Superior temporal gyrus (tissue), 1 donor: Measurements from ENCODE around the gene HMG20A.
"Not testable (repeated sequence)": the region's sequence is repeated elsewhere in the genome, so short reads cannot be mapped to it uniquely, and the experiment has no call there.

Experiments
- DNase-seq: peaks from one replicate; pipeline ENCODE4 v3.0.0-alpha.2; 2016; ENCODE audit errors: extremely low spot score

Gene HMG20A

GRCh38 chr15:77420610-77421369 is at the start of gene HMG20A:
Gene HMG20A (plus strand): TSS chr15:77420888. CDS start chr15:77458408, 37,520 bp downstream.
- peak; percentile 92 for DNase-seq

DNA sequence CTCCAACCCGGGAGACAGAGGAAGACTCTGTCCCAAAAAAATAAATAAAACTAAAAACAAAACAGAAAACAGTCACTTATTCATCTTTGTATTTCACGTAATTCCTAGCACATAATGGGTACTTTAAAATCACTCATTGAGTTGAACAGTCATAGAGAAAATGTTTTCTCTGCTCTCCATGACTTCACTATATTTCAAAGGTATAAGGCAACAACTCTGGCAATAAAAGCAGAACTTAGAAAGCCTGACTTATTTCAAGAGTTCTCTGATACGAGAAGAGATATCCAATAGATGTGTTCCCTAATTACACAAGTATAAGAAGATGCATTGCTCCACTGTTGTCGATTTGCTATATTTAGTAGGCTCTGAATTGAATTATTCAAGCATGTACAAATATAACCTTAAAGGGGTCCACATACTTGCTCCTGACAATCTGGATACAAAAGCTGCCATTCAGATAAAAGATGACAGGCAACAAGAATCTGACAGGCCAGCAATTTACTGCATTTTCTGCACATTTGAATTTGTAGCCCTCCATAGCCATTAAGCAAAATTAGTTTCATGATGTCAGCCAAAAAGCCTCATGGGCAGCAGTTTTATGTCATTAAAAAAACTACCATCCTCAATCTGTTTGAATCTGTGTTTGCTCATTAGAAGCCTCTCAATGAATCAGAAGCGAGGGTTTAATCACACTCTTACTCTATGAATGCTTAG is 48.7 kb upstream of the HMG20A start:
- DNase-seq, result no peak

DNA sequence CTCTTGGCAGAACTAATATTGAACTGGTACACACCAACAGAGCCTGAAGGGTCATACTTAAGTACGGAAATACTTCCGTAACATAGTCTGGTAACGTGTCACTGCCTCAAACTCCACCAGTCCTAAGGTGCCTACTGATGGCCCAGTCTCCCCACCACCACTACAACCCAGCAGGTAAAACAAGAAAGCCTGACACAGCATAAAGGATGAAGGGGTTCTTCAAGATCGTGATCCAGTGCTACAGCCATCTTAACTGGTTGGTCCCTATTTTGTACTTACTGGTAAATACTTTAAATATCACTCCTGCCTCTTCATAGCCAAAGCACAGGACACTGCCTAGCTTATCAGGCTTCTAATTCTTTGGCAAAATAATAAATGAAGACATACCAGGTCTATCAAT is 47.2 kb upstream of the HMG20A start:
- DNase-seq, result no peak

DNA sequence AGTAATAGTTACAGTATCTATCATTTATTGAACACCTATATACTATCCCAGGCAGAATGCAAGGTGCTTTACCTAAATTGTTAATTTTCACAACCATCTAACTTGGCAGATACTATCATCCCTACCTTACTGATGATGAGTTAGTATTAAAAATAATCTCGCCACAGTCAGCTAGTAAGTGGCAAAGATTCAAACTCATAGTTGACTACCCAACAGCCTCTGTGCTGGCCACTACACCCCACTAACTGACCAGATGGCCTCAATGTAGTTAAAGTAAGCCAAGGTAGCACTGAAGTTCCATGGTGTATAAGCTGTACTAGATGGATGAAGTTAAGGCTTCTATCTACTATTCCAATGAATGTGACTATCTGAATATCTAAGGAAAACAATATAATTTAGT is 45.6 kb upstream of the HMG20A start:
- no peak for DNase-seq

DNA sequence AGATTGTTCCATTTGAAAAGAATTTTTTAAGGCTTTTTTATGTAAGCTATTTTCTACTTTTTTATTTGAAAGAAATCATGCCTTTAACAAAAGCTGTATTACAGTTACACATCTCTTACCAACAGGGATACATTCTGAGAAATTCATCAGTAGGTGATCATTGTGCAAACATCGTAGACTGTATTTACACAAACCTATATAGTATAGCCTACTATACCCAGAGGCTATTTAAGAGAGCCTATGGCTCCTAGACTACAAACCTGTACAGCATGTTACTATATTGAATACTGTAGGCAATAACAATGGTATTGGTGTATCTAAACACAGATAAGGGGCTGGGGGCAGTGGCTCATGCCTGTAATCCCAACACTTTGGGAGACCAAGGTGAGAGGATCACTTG is 43.9 kb upstream of the HMG20A start:
- DNase-seq, result no peak

GRCh38 chr15:77380033-77380432 is 40.7 kb upstream of the HMG20A start:
- no peak for DNase-seq

DNA sequence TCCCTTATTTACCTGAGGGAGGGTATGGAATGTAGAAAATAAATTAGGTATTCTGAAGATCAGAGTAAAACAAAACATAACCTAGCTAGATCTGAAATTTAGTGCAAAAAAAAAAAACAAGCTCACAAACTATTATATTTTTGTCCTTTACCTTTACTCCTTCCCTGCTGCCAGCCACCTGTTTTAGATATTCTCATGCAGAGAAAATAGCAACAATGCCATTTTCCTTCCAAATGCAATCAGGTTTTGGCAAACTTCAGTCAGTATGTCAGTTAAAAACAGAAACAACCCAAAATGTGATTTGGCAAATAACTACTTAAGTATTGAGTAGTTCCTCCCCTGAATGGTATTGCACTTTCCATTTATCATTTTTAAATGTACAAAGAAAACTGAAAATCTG is 36.6 kb upstream of the HMG20A start:
- no peak for DNase-seq

GRCh38 chr15:77384589-77385359 is 35.9 kb upstream of the HMG20A start:
- no peak for DNase-seq

DNA sequence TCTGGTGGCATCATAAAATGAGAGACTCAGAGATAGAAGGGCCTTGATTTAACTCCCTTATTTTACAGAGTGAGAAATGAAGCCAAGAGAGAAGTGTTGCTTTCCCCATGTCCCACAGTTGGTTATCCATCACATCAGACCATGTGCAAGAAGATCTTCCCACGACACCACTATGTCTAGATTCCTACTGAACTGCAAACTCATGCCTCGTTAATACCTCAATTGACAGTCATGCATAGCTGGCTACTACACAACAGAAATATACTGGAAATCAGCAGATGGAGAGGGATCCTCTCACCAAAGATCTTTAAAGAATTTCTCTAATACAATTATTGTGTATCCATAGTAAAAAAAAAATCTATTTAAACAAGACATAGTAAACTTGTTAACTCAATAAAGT is 34.1 kb upstream of the HMG20A start:
- DNase-seq, result no peak

DNA sequence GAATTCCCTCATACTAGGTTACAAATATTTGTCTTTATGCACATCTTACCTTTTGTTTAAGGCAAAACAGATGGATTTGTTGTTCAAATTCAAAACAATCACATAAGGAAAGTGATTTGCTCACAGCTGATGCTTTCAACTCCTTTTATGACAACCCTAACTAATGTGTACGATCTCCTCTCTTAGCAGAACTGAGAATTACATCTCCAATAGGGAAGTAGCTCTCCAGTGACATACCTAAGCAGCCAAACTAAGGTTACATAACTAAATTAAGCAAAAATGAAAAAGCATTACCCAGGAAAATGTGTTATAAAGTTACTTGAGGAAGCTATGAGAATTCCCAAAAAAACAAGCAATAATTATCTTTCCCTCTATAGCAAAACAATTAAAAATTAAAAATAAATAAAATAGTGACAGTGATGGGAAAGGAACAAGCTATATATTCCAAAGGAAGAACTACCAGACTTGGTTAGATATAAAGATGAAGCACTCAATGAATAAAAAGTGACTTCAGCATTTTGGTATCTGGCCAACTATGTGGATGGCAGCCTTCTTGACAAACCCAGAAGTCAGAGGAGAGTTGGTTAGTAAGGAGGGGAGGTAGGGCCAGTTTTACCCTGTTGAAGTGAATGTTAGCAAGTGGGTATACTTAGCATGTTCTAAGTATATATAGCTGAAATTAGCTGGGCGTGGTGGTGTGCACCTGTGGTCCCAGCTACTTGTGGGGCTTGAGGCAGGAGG is 33.2 kb upstream of the HMG20A start:
- DNase-seq, result no peak

- DNase-seq, result no peak
Observed at GRCh38 chr15:77391372-77391951, 29.2 kb upstream of the HMG20A start.

GRCh38 chr15:77392762-77393470 is 27.8 kb upstream of the HMG20A start:
- DNase-seq, result no peak

DNA sequence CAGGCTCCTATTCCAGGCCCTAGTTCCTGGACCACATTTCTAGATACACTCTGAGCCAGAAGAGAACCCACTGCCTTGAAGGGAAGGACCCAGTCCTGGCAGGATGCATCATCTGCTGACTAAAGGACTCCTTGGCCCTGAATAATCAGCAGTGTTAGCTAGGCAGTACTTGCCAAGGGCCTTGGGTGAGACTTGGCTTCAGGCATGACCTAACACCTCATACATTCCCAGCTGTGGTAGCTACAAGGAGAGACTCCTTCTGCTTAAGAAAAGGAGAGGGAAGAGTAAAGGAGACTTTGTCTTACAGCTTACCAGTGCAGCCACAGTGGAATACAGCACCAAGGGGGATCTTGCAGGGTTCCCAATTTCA is 27.2 kb upstream of the HMG20A start:
- no peak for DNase-seq

- DNase-seq, result no peak
Observed at GRCh38 chr15:77395013-77395774, 25.5 kb upstream of the HMG20A start.

DNA sequence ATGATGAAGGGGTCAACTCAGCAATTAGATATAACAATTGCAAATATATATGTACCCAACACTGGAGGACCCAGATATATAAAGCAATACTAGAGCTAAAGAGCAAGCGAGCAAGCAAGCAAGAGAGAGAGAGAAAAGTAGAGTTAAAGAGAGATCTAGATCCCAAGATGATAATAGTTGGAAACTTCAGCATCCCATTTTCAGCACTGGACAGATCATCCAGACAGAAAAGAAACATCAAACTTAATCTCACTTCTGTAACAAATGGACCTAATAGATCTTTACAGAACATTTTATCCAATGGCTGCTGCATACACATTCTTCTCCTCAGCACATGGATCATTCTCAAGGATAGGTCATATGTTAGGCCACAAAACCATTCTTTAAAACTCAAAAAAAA is 24.0 kb upstream of the HMG20A start:
- DNase-seq, result no peak

DNA sequence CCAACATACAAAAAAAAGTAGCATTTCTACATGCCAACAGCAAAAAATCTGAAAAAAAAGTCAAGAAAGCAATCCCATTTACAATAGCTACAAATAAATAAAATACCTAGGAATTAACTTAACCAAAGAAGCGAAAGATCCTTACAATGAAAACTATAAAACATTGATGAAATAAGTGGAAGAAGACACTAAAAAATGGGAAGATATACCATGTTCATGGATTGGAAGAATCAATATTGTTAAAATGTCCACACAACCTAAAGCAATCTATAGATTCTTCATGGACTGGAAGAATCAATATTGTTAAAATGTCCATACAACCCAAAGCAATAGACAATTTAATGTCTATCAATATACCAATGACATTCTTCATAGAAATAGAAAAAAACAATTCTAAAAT is 21.8 kb upstream of the HMG20A start:
- DNase-seq, result no peak

DNA sequence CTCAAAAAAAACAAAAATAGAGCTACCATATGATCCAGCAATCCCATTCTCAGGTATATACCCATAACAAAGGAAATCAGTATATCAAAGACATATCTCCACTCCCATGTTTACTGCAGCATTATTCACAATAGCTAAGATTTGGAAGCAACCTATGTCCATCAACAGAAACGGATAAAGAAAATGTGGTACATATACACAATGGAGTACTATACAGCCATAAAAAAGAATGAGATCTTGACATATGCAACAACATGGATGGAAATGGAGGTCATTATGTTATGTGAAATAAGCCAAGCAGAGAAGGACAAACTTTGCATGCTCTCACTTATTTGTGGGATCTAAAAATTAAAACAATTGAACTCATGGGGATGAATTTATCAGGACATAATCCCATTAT is 20.4 kb upstream of the HMG20A start:
- DNase-seq, result no peak

- peak; percentile 44 for DNase-seq
Observed at GRCh38 chr15:77402740-77403379, 17.8 kb upstream of the HMG20A start.

GRCh38 chr15:77406173-77406759 is 14.4 kb upstream of the HMG20A start:
- not testable (repeated sequence) for DNase-seq
